ENCODE results near the gene TSPAN15. TPM values are rescaled to one million over a fixed set of nuclear protein-coding genes. Genes with fewer than 3 reads are reported as not detected.

The TSPAN15 gene
- total and polyA plus RNA-seq, 12 donors: 5.0 to 18.2 (median 10.6) TPM

- ATAC-seq (peak; percentile 28 to 85 (median 82)), DNase-seq (peak; percentile 34 to 72)
- H3K4me3 ChIP-seq: no peak overlapping the region
- no peaks in the 10 kb centered on the region for H3K4me1 ChIP-seq
- H3K9me3 ChIP-seq: no peaks in the 10 kb centered on the region
- peak; percentile 44 to 82 (median 68) for TF ChIP-seq CTCF (IDR thresholded peaks at IDR 0.05)
- intact Hi-C loops (cut with DNase I): loop anchor here (1.0 to 5.0 kb wide), 5 partner anchors 121 to 125 kb away; no protein-coding TSS in a partner anchor
- WGBS, 2 donors: 32 to 34% methylated on average over 11 of the region's 11 CpGs
- H3K36me3 ChIP-seq: peaks cover 0 to 19% (median 0%) of the 10 kb centered on the region in 9 donors
- H3K27me3 ChIP-seq: peaks cover 0 to 19% (median 0%) of the 10 kb centered on the region in 7 donors
- H3K27ac ChIP-seq: no peak overlapping the region
These were observed 64.5 kb downstream of the TSPAN15 start for GRCh38 chr10:69515699-69516259.

- peak in 1 of 9 donors; percentile 13 for TF ChIP-seq CTCF (IDR thresholded peaks at IDR 0.05)
- Histone ChIP-seq H3K9me3 (no peaks in the 10 kb centered on the region), H3K4me1 (no peaks in the 10 kb centered on the region), H3K27ac (no peak overlapping the region), H3K4me3 (no peak overlapping the region), H3K27me3 (peaks cover 0 to 19% (median 0%) of the 10 kb centered on the region in 7 donors), H3K36me3 (peaks cover 0 to 19% (median 0%) of the 10 kb centered on the region in 9 donors)
- peak in 1 of 8 donors; percentile 24 for ATAC-seq
- DNase-seq: no peak
- intact Hi-C loops (cut with DNase I): loop anchor here in 4 of 10 donors (2.0 to 5.0 kb wide), 2 partner anchors 121 to 124 kb away; no protein-coding TSS in a partner anchor
- 42 to 48% methylated on average over 3 of the region's 3 CpGs for WGBS, 2 donors
These were observed 65.1 kb downstream of the TSPAN15 start for GRCh38 chr10:69516316-69516715.

GRCh38 chr10:69516796-69517195 is 65.5 kb downstream of the TSPAN15 start:
- H3K36me3 ChIP-seq: peaks cover 0 to 19% (median 0%) of the 10 kb centered on the region in 9 donors
- no peak overlapping the region for H3K4me3 ChIP-seq
- no peaks in the 10 kb centered on the region for H3K9me3 ChIP-seq
- intact Hi-C loops (cut with DNase I): loop anchor here in 4 of 10 donors (2.0 to 5.0 kb wide), 2 partner anchors 121 to 124 kb away; no protein-coding TSS in a partner anchor
- no peaks in the 10 kb centered on the region for H3K4me1 ChIP-seq
- ATAC-seq (peak in 1 of 8 donors; percentile 17), DNase-seq (no peak)
- 91 to 93% methylated on average over 4 of the region's 4 CpGs for WGBS, 2 donors
- no peak overlapping the region for H3K27ac ChIP-seq
- TF ChIP-seq CTCF (IDR thresholded peaks at IDR 0.05): no peak
- peaks cover 0 to 19% (median 0%) of the 10 kb centered on the region in 7 donors for H3K27me3 ChIP-seq

GRCh38 chr10:69517271-69517848 is 66.1 kb downstream of the TSPAN15 start:
- no peaks in the 10 kb centered on the region for H3K4me1 ChIP-seq
- DNase-seq: no peak
- WGBS, 2 donors: 91 to 94% methylated on average over 9 of the region's 9 CpGs

More at GRCh38 chr10:69517271-69517848, 66.1 kb downstream of the TSPAN15 start:
- Histone ChIP-seq H3K9me3 (no peaks in the 10 kb centered on the region), H3K27ac (no peak overlapping the region), H3K36me3 (peaks cover 0 to 14% (median 0%) of the 10 kb centered on the region in 9 donors), H3K27me3 (peaks cover 0 to 17% (median 0%) of the 10 kb centered on the region in 7 donors), H3K4me3 (no peak overlapping the region)
- peak in 2 of 8 donors; percentile 22 to 27 for ATAC-seq
- intact Hi-C loops (cut with DNase I): loop anchor here in 4 of 10 donors (2.0 to 5.0 kb wide), 2 partner anchors 120 to 123 kb away; no protein-coding TSS in a partner anchor
- no peak for TF ChIP-seq CTCF (IDR thresholded peaks at IDR 0.05)

Measured in heart right ventricle (tissue), 16 donors.